ENCODE data around the gene UMPS. TPM values are rescaled to one million over a fixed set of nuclear protein-coding genes. Genes with fewer than 3 reads are reported as not detected.

Gene UMPS
- total RNA-seq, 2 donors from 2014 or later: 6.6 to 14.3 TPM

DNA sequence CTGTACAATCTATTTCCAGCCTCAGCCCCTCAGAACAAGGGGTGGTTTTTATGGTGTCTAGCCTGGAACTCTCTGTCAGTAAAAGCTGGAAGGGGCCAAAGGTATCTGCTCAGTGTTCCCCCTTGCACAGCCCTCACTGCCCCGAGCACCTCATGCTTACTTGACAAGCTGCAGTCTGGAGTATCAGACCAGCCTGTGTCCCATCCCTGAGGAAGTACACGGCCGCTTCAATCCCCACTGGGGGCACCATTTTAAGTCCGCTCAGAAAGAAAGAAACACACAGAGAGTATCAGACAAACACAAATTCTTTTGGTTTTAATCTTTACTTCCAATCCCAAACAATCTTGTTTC, 32.4 kb downstream of the UMPS start:
- Histone ChIP-seq H3K4me1 (peaks cover 0 to 21% of the 10 kb centered on the region in 2 donors), H3K27me3 (no peaks in the 10 kb centered on the region), H3K9me3 (no peaks in the 10 kb centered on the region), H3K27ac (peak overlapping the region; percentile 63 to 71), H3K4me3 (no peak overlapping the region), H3K36me3 (peaks cover 47% of the 10 kb centered on the region)
- DNase-seq (ENCODE audit: low spot score): no peak
- TF ChIP-seq, protein P1, sequence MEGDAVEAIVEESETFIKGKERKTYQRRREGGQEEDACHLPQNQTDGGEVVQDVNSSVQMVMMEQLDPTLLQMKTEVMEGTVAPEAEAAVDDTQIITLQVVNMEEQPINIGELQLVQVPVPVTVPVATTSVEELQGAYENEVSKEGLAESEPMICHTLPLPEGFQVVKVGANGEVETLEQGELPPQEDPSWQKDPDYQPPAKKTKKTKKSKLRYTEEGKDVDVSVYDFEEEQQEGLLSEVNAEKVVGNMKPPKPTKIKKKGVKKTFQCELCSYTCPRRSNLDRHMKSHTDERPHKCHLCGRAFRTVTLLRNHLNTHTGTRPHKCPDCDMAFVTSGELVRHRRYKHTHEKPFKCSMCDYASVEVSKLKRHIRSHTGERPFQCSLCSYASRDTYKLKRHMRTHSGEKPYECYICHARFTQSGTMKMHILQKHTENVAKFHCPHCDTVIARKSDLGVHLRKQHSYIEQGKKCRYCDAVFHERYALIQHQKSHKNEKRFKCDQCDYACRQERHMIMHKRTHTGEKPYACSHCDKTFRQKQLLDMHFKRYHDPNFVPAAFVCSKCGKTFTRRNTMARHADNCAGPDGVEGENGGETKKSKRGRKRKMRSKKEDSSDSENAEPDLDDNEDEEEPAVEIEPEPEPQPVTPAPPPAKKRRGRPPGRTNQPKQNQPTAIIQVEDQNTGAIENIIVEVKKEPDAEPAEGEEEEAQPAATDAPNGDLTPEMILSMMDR (IDR thresholded peaks at IDR 0.05): no peak

- H3K4me3 ChIP-seq: no peak overlapping the region
- H3K9me3 ChIP-seq: no peaks in the 10 kb centered on the region
- H3K36me3 ChIP-seq: peaks cover 52% of the 10 kb centered on the region
- H3K27me3 ChIP-seq: no peaks in the 10 kb centered on the region
- DNase-seq (ENCODE audit: low spot score): peak; percentile 54
- H3K27ac ChIP-seq: no peak overlapping the region
- TF ChIP-seq, protein P1 (IDR thresholded peaks at IDR 0.05): no peak
- peaks cover 0 to 21% of the 10 kb centered on the region in 2 donors for H3K4me1 ChIP-seq
These were observed 33.0 kb downstream of the UMPS start for GRCh38 chr3:124763206-124763605.

- Histone ChIP-seq H3K27me3 (no peaks in the 10 kb centered on the region), H3K27ac (no peak overlapping the region), H3K36me3 (peaks cover 58% of the 10 kb centered on the region), H3K9me3 (no peaks in the 10 kb centered on the region), H3K4me3 (no peak overlapping the region), H3K4me1 (peaks cover 0 to 21% of the 10 kb centered on the region in 2 donors)
- peak; percentile 55 for DNase-seq (ENCODE audit: low spot score)
- TF ChIP-seq, protein P1 (IDR thresholded peaks at IDR 0.05): no peak
These were observed 33.5 kb downstream of the UMPS start for GRCh38 chr3:124763644-124764358.

GRCh38 chr3:124764746-124765145, 34.5 kb downstream of the UMPS start:
- TF ChIP-seq, protein P1 (IDR thresholded peaks at IDR 0.05): no peak
- H3K27me3 ChIP-seq: no peaks in the 10 kb centered on the region
- H3K27ac ChIP-seq: no peak overlapping the region
- no peaks in the 10 kb centered on the region for H3K9me3 ChIP-seq
- DNase-seq (ENCODE audit: low spot score): no peak
- H3K36me3 ChIP-seq: peaks cover 62% of the 10 kb centered on the region
- peaks cover 0 to 29% of the 10 kb centered on the region in 2 donors for H3K4me1 ChIP-seq
- no peak overlapping the region for H3K4me3 ChIP-seq

- no peaks in the 10 kb centered on the region for H3K27me3 ChIP-seq
- no peak for DNase-seq (ENCODE audit: low spot score)
- H3K4me3 ChIP-seq: no peak overlapping the region
- H3K9me3 ChIP-seq: no peaks in the 10 kb centered on the region
- TF ChIP-seq, protein P1 (IDR thresholded peaks at IDR 0.05): no peak
- H3K4me1 ChIP-seq: peaks cover 0 to 33% of the 10 kb centered on the region in 2 donors
- H3K27ac ChIP-seq: no peak overlapping the region
- H3K36me3 ChIP-seq: peaks cover 62% of the 10 kb centered on the region
These were observed 35.1 kb downstream of the UMPS start for GRCh38 chr3:124765197-124765840.

Data from right atrium auricular region (tissue), 2 donors.